SH-SY5Y (cell line): ENCODE measurements around the gene AOPEP.

Experiments used
- GATA2 ChIP-seq: IDR thresholded peaks from 2 replicates; pipeline ENCODE4 v1.6.1; 2011; ENCODE audit warnings: mild to moderate bottlenecking, low read depth, low read length
- GATA3 ChIP-seq: IDR thresholded peaks from 2 replicates; pipeline ENCODE4 v1.6.1; 2011; ENCODE audit warnings: low read depth, mild to moderate bottlenecking, low read length, moderate library complexity

- TF ChIP-seq GATA3 (no peak), GATA2 (no peak)
Observed at GRCh38 chr9:95035846-95036245, 309.3 kb downstream of the AOPEP start.
